Caco-2 (cell line): ENCODE data around the gene NOX5. TPM values are rescaled to one million over a fixed set of nuclear protein-coding genes. Genes with fewer than 3 reads are reported as not detected.

ENCODE experiments used
- BruUV-seq: library from RNA; stranded (reverse); fragments of 400-500 nt; replicated peaks from 2 replicates; lab custom pipeline; 2021; lab: Mats Ljungman, UMichigan
- CTCF ChIA-PET: fragments of 300-600 bp; sonication (Branson Sonifier 250); formaldehyde crosslinking; loops from one replicate; lab custom pipeline; 2022; ENCODE audit warnings: antibody characterized with exemption; lab: Charles Lee
- POLR2A ChIA-PET: fragments of 300-600 bp; sonication (Branson Sonifier 250); formaldehyde crosslinking; loops from one replicate; lab custom pipeline; 2022; ENCODE audit warnings: antibody characterized with exemption; lab: Charles Lee
- DNase-seq, 2 experiments: peaks; one replicate each; pipeline versions ENCODE4 v3.0.0 to v3.0.0-alpha.2; 2020 to 2022
- H3K27me3 ChIP-seq: replicated peaks from 2 replicates; pipeline ENCODE4 v1.6.0; 2011; ENCODE audit warnings: low read length; ENCODE audit not compliant: control insufficient read depth, insufficient read depth
- H3K36me3 ChIP-seq: 2 replicates; pipeline ENCODE4 v1.5.1; 2011; ENCODE audit warnings: low read length; ENCODE audit not compliant: control insufficient read depth, insufficient read depth
- H3K4me1 ChIP-seq: fragments of 250-450 bp; sonication (Bioruptor Pico); 2 replicates; pipeline ENCODE4 v1.5.1; 2020; ENCODE audit warnings: mild to moderate bottlenecking
- H3K4me3 ChIP-seq: 2 replicates; pipeline ENCODE4 v1.5.1; 2011; ENCODE audit warnings: low read depth, mild to moderate bottlenecking, control low read depth, low read length
- H3K9me3 ChIP-seq: fragments of 250-450 bp; sonication (Bioruptor Pico); 2 replicates; pipeline ENCODE4 v1.5.1; 2020; ENCODE audit warnings: mild to moderate bottlenecking, moderate library complexity
- H3K27ac Mint-ChIP-seq: one replicate; pipeline ENCODE4 v1.8.0; 2022; ENCODE audit warnings: mixed read lengths; ENCODE audit not compliant: unreplicated experiment
- H3K27me3 Mint-ChIP-seq: one replicate; pipeline ENCODE4 v1.8.0; 2022; ENCODE audit warnings: mixed read lengths; ENCODE audit not compliant: insufficient read depth, unreplicated experiment
- H3K36me3 Mint-ChIP-seq: one replicate; pipeline ENCODE4 v1.8.0; 2022; ENCODE audit warnings: mild to moderate bottlenecking, mixed read lengths; ENCODE audit not compliant: insufficient read depth, unreplicated experiment
- H3K4me1 Mint-ChIP-seq: one replicate; pipeline ENCODE4 v1.8.0; 2022; ENCODE audit warnings: low read depth, mixed read lengths; ENCODE audit not compliant: unreplicated experiment
- H3K4me3 Mint-ChIP-seq: one replicate; pipeline ENCODE4 v1.8.0; 2022; ENCODE audit warnings: mild to moderate bottlenecking, moderate library complexity, mixed read lengths; ENCODE audit not compliant: unreplicated experiment
- H3K9me3 Mint-ChIP-seq: one replicate; pipeline ENCODE4 v1.8.0; 2022; ENCODE audit warnings: mixed read lengths; ENCODE audit not compliant: unreplicated experiment
- CTCF ChIP-seq, 2 experiments: fragments of 200-600 bp in 1 of 2; IDR thresholded peaks; 1 replicate in 1 of 2; 2 replicates in 1 of 2; pipeline versions ENCODE4 v1.5.1 to v1.8.0; 2011 to 2022; ENCODE audit warnings: antibody characterized with exemption in 1 of 2, control low read depth in 1 of 2, inconsistent platforms in 1 of 2, low read depth in 1 of 2, low read length in 1 of 2, mild to moderate bottlenecking in 1 of 2, moderate library complexity in 1 of 2; ENCODE audit not compliant: insufficient read depth in 1 of 2, severe bottlenecking in 1 of 2, unreplicated experiment in 1 of 2
- intact Hi-C: fragments of 100-400 bp; cut with micrococcal nuclease; formaldehyde crosslinking; loops from one replicate; pipeline ENCODE4 v1.10.0; 2022; ENCODE audit not compliant: unreplicated experiment
- total RNA-seq: library from RNA; stranded (reverse); gene quantifications from 2 replicates; pipeline ENCODE4 v1.2.3, GENCODE V29; 2022

NOX5 gene
- total RNA-seq, 1 experiment from 2014 or later = 0.05 TPM

GRCh38 chr15:69036826-69037225 is 22.3 kb downstream of the NOX5 start:
- Mint-ChIP-seq H3K36me3 (no peaks in the 10 kb centered on the region), H3K4me1 (no peaks in the 10 kb centered on the region), H3K9me3 (no peaks in the 10 kb centered on the region), H3K4me3 (no peak overlapping the region), H3K27ac (no peak overlapping the region), H3K27me3 (no peaks in the 10 kb centered on the region)
- Histone ChIP-seq H3K36me3 (no peaks in the 10 kb centered on the region), H3K9me3 (no peaks in the 10 kb centered on the region), H3K4me1 (no peaks in the 10 kb centered on the region), H3K4me3 (no peak overlapping the region), H3K27me3 (no peaks in the 10 kb centered on the region)
- TF ChIP-seq CTCF (IDR thresholded peaks at IDR 0.05; ENCODE audit: insufficient read depth in 1 of 2, low read depth in 1 of 2, low read length in 1 of 2, severe bottlenecking in 1 of 2, unreplicated experiment in 1 of 2) = no peak
- DNase-seq = no peak
- ChIA-PET CTCF (no interaction called here), POLR2A (no interaction called here)
- intact Hi-C loops = no loop called here
- no TSS peak for BruUV-seq

GRCh38 chr15:69037482-69037881 is 23.0 kb downstream of the NOX5 start:
- H3K4me1 ChIP-seq = no peaks in the 10 kb centered on the region
- Mint-ChIP-seq H3K27me3 (no peaks in the 10 kb centered on the region), H3K36me3 (no peaks in the 10 kb centered on the region), H3K9me3 (no peaks in the 10 kb centered on the region), H3K4me3 (no peak overlapping the region), H3K4me1 (no peaks in the 10 kb centered on the region), H3K27ac (no peak overlapping the region)
- ChIA-PET CTCF (no interaction called here), POLR2A (no interaction called here)
- no peaks in the 10 kb centered on the region for H3K9me3 ChIP-seq
- no peak overlapping the region for H3K4me3 ChIP-seq
- intact Hi-C loops = no loop called here
- no peaks in the 10 kb centered on the region for H3K36me3 ChIP-seq
- BruUV-seq = no TSS peak
- TF ChIP-seq CTCF (IDR thresholded peaks at IDR 0.05; ENCODE audit: insufficient read depth in 1 of 2, low read depth in 1 of 2, low read length in 1 of 2, severe bottlenecking in 1 of 2, unreplicated experiment in 1 of 2) = no peak
- no peak for DNase-seq
- no peaks in the 10 kb centered on the region for H3K27me3 ChIP-seq

GRCh38 chr15:69037977-69038376 is 23.5 kb downstream of the NOX5 start:
- no peaks in the 10 kb centered on the region for H3K9me3 ChIP-seq
- H3K9me3 Mint-ChIP-seq = no peaks in the 10 kb centered on the region
- H3K4me1 Mint-ChIP-seq = no peaks in the 10 kb centered on the region
- ChIA-PET CTCF (no interaction called here), POLR2A (no interaction called here)
- TF ChIP-seq CTCF (IDR thresholded peaks at IDR 0.05; ENCODE audit: insufficient read depth in 1 of 2, low read depth in 1 of 2, low read length in 1 of 2, severe bottlenecking in 1 of 2, unreplicated experiment in 1 of 2) = no peak
- intact Hi-C loops = no loop called here
- no peaks in the 10 kb centered on the region for H3K36me3 ChIP-seq
- BruUV-seq = no TSS peak
- no peaks in the 10 kb centered on the region for H3K36me3 Mint-ChIP-seq
- H3K4me3 Mint-ChIP-seq = no peak overlapping the region
- H3K4me1 ChIP-seq = no peaks in the 10 kb centered on the region
- no peak overlapping the region for H3K4me3 ChIP-seq
- DNase-seq = no peak
- no peaks in the 10 kb centered on the region for H3K27me3 ChIP-seq
- no peak overlapping the region for H3K27ac Mint-ChIP-seq
- no peaks in the 10 kb centered on the region for H3K27me3 Mint-ChIP-seq
